GM18873 (cell line): ENCODE data around the gene RBBP8.

Experiments
- ATAC-seq: cut with Tn5 transposase; IDR thresholded peaks from one replicate; pipeline ENCODE4 v1.9.1; 2021; ENCODE audit warnings: mild to moderate bottlenecking, moderate library complexity, moderate number of reproducible peaks; ENCODE audit not compliant: unreplicated experiment, low FRiP score

Gene RBBP8

DNA sequence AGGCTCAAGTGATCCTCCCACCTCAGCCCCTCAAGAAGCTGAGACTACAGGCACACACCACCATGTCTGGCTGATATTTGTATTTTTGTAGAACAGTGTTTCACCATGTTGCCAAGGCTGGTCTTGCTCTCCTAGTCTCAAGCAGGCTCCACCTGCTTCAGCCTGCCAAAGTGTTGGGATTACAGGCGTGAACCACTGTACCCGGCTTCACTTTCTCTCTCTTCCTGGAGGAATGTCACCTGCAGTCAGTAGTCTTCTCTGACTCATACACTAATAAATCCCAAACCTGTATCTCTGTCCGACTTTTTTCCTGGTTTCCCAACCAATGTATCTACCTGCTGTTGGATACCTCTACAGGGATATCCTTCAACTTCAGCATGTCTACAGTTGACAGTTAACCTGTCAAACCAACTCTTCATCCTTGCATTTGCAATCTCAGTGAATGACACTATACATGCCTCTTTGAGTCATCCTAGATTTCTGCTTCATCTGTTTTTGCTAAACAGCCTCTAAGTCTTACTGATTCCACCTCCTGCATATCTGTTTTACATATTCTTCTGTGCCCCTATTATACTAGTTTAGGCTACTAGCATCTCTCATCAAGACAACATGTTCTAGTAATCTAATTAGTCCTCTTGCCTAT lies 54.5 kb downstream of the RBBP8 start:
- ATAC-seq, result no peak

DNA sequence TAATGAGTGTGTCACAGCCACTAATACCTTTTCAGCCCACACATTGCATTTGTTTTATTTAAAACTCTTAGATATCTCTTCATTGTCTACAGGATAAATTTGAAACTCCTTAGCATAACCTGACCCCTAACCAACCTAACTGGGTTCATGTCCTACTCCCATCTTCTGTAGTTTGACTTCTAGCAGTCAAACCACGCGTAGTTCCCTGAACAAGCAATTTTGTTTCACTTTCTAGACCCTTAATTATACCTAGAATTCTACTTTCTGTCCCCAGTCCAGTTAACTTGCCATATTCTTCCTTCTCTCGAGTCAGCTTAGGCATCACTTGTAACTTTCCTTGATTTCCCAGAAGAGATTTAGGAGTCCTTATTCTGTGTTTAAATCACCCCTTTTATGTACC lies 55.1 kb downstream of the RBBP8 start:
- no peak for ATAC-seq

DNA sequence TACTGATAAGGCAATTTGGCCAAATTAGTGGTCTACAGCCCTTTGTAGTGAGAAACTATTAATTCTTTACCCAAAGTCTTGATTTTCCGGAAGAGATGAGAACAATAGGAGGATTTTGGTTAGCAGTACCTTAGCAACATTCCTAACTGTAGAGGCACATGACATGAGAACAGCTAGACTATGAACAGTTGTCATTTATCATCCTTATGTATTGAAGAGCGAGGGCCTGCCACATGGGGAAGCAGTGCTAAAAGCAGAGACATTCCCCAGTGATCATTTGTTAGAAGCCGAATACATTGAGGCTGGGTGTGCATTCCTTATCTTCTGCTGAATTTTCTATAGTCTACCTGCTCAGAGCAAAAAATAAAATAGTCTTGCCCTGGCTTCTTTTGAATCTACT lies 65.2 kb downstream of the RBBP8 start:
- ATAC-seq, result no peak

DNA sequence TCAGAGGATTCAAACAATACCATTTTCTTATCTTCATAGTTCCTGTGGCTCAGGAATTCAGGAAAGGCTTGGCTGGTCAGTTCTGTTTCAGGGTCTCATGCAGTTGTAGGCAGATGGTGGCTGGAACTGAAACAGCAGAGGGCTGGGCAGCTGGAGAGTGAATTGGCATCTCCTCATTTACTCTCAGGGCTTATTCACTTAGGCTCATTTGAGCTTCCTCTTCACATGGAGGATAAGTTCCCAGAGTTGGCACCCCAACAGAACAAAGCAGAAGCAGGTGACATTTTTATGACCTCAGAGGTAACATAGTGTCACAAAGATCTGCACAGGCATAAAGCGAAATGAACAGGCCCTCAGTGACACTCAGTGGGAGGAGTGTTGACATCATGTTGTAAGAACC lies 66.1 kb downstream of the RBBP8 start:
- no peak for ATAC-seq

DNA sequence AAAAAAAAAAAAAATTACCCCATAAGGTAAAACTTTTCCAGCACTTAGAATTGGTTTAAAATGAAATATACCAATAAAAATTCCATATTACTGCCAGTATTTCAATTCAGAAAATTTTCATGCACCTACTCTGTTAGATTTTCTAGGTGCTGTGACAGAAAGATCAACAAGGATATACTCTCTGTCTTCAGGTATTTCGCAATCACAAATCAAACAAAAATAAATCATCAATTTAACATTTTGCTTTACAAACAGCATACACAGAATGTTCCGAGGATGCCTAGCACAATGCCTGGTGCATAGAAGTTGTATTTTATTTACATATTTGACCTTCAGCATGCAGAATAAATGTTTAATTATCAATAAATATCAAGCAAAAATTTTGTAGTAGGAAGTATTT lies 66.5 kb downstream of the RBBP8 start:
- ATAC-seq, result no peak

DNA sequence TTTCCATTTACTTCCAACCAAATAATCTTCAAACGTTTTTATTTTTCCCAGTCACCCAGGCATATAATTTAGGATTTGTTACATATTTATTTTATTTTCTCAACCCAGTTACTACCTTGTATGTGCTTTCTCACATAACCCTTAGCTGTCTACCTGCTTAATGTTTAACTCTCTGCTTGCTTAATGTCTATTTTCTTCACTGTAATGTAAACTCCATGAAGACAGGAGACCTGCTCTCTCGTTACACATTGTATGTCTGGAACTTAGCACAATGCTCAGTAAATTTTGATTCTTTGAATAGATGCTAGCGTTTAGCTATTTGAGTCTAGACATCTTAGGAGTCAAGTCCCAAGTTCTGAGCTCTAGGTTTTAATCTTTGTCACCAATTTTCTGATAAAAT lies 70.2 kb downstream of the RBBP8 start:
- ATAC-seq, result no peak

DNA sequence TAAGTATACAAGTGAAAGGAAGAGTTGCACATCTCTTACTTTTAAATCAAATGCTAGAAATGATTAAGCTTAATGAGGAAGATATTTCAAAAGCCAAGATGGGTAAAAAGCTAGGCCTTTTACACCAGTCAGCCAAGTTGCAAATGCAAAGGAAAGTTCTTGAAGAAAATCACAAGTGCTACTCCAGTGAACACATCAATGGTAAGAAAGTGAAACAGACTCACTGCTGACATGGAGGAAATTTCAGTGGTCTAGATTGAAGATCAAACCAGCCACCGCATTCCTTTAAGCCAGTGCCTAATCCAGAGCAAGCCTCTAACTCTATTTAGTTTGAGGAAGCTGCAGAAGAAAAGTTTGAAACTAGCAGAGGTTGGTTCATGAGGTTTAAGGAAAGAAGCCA lies 79.1 kb downstream of the RBBP8 start:
- no peak for ATAC-seq

DNA sequence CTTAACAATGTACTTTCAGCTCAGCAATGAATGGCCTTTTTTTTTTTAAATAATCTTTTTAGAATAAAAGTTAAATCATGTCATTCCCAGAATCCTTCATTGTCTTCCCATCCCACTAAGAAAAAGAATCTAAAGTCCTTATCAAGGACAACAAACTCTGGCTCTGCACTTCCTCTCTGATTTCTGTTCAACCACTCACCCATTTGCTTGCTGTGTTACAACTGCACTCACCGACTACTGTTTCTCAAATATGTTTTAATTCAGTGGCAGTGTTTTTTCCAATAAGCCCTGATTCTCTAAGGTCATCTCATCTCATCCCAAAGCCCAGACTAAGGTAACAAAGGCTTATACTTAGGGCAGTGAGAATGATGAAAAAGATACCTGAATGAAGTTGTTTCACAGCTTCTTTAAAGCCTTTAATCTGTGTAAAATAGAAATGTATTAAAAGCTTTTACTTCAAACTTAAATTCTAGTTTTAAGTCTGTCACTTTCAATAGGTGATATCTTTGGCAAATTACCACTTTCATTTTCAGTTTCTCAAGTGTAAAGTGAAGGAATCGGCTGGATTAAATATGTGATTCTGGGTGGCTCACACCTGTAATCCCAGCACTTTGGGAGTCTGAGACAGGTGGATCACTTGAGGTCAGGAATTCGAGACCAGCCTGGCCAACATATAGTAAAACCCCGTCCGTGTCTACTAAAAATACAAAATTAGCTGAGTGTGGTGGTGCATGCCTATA lies 87.6 kb downstream of the RBBP8 start:
- no peak for ATAC-seq

DNA sequence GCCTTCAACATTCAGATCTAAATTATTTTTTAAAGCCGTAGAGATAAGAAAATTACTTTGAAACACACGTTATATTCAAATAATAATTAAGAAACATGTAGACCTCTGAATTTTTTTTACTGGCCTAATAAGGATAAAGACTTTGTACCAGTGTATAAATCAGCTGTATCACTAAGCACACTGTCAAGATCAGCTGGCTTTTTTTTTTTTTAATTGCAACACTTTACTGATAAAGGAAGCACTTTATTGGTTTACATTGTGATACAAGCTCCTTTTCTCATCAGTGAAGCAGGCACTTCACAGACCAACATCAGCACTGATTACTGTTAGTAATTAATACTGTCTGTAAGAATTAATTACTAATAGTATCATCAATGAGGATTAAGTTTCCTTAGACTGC lies 88.5 kb downstream of the RBBP8 start:
- ATAC-seq, result no peak

DNA sequence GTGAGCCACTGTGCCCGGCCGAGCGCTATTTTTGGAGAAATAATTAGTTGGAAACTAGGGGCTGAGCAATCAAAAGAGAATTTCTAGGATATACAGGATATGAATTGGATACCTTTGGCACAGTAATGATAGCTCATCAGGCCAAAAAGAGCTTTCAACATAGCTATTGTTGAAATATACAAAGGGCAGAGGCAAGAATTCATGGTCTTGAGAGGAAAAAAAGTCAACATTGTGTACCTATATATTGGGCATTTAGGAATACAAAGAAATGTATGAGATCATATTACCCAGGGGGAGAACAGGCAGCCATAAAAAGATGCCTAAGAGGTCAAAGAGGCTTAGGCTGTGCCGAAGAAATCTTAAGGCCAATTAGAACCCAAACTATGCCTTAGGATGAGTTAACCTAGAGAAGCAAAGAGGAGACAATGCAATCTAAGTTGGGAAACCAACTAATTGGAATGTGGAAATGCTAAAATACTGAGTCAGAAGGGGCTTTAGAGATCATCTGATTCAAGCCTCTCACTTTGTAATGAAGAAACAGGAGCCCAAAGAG lies 99.0 kb downstream of the RBBP8 start:
- ATAC-seq, result no peak

DNA sequence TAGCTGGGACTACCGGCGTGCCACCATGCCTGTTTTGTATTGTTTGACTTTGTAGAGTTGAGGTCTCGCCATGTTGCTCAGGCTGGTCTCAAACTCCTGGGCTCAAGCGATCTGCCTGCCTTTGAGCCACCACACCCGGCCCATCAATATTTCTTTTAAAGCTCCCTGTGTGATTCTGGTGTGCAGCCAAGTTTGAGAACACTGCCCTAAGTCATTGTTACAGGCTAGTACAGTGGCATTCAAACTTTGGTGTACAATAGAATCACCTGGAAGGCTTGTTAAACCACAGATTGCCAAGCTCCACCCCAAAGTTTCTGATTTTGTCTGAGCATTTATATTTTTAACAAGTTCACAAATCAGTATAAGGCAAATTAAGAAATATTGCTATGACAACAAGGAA lies 99.9 kb downstream of the RBBP8 start:
- no peak for ATAC-seq

DNA sequence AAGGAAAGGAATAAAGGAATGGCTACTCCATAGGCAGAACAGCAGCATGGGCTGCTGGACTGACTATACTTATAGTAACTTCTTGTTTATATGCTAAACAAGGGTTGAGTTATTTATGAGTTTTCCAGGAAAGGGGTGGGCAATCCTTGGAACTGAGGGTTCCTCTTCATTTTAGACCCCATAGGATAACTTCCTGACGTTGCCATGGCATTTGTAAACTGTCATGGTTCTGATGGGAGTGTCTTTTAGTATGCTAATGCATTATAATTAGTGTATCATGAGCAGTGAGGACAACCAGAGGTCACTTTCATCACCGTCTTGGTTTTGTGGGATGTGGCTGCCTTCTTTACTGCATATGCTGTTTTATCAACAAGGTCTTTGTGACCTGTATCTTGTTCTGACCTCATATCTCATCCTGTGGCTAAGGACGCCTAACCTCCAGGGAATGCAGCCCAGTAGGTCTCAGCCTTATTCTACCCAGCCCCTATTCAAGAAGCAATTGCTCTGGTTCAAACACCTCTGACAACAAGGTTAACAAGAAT lies 103.6 kb downstream of the RBBP8 start:
- ATAC-seq, result no peak

DNA sequence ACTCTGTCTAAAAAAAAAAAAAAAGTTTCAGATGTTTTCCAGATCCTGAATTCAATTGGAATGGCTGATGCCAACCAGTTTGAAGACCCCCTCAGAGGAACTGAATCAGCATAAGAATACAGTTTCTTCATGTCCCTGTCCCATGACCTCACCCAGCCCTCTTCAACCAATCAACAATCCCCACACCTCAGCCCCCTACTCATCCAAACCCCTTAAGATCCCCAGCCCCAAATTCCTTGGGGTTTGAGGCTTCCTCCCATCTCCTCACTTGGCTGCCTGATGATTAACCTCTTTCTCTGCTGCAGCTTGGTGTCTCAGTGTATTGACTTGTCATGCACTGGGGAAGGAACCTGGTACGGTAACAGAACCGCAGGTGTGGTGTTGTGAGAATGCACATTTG lies 104.5 kb downstream of the RBBP8 start:
- ATAC-seq, result no peak

DNA sequence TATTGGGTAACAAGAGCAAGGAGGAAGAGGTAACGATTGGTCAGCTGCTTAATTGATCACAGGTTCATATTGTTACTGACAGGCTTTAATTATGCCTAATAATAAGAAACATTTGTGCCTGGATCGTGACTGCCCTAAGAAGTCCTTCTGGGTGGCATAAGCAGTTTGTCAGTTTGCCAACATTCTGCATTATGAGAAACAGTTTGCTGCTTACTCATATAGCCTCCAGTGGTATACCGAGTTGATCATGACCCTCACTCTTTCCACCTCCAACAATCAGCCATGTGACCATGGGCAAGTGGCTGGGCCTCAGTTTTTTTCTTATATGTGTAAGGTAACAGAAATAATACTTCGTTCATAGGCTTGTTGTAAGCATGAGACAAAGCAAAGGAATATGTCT lies 105.6 kb downstream of the RBBP8 start:
- ATAC-seq, result no peak

DNA sequence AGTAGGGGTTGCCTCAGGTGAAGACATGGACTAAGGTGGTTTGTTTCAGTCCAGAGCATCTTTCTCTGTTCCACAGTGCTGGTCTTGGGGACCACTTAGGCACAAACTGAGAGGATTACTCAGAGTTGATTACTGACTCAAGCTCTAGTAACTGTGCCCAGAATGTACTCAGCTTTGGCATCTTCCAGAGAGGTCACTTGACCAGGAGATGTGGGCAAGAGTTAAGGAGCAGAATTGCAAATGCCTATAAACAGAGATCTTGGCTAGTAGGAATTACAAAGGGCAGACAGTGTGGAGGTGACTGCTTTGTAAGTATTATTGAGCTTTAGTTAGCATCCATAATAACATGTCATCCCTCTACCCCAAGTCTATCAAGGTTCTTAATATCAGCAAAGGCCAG lies 109.0 kb downstream of the RBBP8 start:
- ATAC-seq, result no peak

DNA sequence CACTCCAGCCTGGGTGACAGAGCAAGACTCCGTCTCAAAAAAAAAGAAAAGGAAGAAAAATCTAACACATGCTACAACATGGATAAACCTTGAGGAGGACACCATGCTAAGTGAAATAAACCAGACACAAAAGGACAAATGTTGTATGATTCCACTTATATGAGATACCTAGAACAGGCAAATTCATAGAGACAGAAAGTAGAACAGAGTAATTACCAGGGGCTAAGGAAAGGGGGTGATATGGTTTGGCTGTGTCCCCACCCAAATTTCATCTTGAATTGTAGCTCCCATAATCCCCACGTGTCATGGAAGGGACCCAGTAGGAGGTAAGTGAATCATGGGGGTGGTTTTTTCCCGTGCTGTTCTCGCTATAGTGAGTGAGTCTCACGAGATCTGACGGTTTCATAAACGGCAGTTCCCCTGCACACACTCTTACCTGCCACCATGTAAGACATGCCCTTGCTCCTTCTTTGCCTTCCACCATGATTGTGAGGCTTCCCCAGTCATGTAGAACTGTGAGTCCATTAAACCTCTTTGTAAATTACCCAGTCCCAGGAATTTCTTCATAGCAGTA lies 110.8 kb downstream of the RBBP8 start:
- no peak for ATAC-seq

DNA sequence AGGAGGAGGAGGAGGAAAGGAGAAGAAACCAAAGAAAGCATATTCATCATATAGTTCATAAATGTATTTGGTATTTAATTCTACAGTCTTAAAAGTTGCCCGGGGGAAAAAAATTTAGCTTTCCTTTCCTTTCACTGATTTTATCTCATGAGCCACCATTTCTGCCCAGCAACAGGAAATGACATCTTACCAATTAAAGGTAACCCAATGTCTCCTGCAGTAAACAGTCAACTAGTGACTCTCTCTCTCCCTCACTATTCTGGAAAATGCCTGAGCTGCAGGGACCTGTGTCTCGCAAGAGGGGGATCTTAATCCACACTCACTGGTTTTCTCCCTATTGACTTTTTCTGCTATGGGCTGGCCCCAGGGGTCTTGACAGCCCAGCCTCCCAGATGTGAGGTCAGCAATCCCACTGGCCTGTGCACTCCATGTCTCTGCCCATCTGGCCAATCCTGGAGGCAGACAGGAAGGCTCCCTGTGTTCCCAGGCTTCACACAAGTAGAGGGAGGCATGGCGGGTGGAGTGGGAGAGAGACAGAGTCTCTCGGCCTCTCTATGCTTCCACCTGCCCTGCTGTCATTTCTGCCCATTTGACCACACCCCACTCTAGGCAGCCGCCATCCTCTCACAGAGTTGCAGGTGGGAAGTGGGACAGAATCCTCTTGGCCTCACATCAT lies 116.7 kb downstream of the RBBP8 start:
- no peak for ATAC-seq

DNA sequence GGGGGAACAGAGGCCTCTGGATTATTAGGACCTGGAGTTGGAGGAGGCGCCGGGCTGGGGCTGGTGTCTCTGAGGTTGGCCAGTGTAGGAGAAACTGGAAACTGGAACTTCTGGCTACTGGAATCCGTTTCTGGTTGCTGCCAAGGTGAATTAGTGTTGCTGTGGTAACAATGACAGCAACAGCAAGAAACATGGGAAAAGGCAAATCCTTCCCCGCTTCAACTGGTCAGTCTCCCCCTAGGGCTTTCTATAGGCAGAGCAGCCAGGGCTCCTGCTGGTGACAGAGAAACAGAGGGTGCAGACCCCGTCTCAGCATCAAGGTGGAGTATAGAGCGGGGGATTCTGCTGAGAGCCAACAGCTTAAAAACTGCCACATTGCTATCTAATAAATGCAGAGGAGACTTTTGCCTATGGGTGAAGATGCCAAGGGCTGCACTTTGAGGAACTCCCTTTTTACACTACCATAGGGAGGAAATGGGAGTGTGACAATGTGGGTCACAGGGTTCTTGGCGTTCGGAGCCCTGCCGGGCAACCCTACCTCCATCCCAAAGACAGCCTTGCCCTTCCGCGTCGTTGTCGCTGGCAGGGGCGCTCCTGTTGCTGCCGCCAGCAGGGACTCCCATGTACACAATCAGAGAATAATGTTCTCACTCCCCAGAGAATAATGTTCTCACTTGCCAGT lies 120.8 kb downstream of the RBBP8 start:
- no peak for ATAC-seq

DNA sequence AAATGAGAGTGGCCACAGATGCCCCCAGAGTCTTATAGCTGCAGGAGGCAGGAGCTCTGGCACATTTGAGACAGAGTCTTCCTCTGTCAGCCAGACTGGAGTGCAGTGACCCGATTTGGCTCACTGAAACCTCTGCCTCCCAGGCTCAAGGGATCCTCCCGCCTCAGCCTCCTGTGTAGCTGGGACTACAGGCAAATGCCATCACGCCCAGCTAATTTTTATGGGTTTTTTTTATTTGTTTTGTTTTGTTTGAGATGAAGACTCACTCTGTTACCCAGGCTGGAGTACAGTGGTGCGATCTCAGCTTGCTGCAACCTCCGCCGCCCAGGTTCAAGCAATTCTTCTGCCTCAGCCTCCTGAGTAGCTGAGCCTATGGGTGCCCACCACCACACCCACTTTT lies 121.4 kb downstream of the RBBP8 start:
- no peak for ATAC-seq

DNA sequence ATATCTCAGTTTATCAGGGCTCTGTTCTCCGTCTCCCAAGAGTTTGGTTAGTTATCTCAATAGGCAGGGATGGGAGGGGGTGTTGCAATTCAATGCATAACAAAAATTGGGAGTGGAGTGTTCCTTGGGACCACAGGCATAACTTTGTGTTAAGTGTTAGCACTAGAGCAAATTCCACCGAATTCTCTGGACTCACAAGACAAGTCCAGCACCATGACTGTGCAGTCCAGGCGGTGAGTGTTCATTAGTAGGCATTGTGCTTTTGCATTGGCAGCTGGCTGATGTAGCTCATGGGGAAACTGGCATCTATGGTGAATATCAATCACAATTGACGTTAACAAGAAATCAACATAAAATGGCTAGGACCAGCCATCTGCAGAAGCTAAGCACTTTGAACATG lies 123.2 kb downstream of the RBBP8 start:
- no peak for ATAC-seq
